HG03378 (cell line): ENCODE results near the gene ITGB3.

Experiments used
- ATAC-seq: cut with Tn5 transposase; IDR thresholded peaks from one replicate; pipeline ENCODE4 v1.9.1; 2021; ENCODE audit warnings: mild to moderate bottlenecking, moderate library complexity; ENCODE audit not compliant: unreplicated experiment

The ITGB3 gene

DNA sequence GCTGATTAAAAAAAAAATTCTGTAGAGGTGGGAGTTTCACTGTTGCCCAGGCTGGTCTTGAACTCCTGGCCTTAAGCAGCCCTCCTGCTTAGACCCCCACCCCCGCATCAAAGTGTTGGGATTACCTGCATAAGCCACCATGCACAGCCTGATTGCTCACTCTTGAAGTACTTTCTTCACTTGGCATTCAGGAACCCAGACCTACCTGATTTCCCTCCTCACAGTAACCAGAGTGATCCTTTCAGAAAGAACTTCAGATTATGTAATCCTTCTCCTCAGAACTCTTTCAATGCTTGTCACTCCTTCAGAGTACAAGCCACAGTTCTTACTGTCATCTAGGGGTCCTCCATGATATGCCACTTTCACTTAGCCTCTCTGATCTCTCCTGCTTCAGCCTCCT, 71.5 kb downstream of the ITGB3 start:
- no peak for ATAC-seq

DNA sequence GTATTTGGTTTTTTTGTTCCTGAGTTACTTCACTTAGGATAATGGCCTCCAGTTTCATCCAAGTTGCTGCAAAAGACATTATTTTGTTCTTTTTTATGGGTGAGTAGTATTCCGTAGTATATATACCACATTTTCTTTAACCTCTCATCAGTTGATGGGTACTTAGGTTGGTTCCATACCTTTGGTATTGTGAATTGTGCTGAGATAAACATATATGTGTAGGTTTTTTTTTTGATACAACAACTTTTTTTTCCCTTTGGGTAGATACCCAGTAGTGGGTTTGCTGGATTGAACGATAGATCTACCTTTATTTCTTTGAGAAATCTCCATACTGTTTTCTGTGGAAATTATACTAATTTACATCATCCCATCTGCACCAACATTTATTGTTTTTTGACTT, 76.9 kb downstream of the ITGB3 start:
- ATAC-seq = no peak

DNA sequence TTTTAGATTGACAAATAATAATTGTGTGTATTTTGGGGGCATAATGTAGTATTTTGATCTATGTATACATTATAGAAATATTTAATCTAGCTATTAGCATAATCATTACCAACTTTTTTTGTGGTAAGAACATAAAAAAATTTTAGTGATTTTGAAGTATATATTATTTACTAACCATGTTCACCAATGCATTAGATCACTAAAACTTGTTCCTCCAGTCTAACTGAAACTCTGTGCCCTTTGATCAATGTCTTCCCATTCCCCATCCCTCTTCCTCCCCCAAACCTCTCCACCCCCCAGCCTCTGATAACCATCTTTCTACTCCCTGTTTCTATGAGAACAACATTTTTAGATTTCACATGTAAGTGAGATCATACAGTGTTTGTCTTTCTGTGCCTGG, 78.7 kb downstream of the ITGB3 start:
- ATAC-seq = no peak

DNA sequence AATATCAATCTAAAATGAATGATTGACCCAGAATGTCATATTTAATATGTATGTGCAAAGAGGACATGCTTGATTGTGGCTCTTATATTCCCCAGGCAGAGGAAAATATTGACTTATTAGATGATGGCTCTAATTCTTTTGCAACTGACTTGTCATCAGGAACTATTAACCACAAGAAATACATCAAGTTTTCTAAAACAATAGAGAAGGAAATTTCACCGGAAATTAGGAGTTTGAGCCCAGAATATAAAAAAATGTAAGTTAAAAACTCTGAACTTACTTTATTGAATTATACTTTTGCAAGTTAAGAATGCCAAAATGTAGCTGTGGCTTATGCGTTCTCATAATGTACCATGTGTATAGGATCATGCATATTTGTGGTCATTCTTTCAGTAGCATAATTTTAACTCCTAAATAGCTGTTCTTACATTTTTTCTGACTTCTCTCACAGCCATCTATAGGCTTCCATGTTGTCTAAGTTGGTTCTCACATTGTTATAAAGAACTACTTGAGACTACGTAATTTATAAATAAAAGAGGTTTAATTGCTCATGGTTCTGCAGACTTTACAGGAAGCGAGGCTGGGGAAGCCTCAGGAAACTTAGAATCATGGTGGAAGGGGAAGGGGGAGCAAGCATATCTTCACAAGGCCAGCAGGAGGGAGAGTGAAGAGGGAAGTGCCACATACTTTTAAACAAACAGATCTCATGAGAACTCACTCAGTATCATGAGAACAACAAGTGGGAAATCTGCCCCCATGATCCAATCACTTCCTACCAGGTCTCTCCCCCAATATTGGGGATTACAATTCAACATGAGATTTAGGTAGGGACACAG, 81.7 kb downstream of the ITGB3 start:
- ATAC-seq = no peak

DNA sequence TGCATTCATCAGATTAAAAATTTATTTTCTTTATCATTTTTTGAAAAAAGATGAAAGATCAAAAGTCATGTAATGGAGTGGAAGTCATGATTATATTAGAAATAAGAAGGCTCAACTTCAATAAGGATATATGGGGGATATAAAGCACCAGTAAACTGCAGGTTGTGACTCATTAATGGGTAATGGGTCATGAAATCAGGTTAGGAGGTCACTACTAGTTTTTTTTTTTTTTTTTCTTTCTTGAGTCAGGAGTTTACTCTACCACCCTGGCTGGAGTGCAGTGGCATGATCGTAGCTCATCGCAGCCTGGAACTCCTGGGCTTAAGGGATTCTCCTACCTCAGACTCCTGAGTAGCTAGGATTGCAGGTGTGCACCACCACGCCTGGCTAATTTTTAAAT, 84.4 kb downstream of the ITGB3 start:
- ATAC-seq = no peak

DNA sequence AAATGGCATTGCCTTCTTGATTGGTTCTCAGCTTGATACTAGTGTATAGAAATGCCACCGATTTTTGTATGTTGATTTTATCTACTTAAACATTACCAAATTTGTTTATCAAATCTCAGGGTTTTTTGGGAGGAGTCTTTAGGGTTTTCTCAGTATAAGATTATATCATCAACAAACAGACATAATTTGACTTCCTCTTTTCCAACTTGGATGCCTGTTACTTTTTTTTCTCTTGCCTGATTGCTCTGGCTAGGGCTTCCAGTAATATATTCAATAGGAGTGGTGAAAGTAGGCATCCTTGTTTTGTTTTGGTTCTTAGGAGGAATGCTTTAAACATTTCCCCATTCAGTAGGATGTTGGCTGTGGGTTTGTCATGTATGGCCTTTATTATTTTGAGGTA, 99.2 kb downstream of the ITGB3 start:
- ATAC-seq = no peak

DNA sequence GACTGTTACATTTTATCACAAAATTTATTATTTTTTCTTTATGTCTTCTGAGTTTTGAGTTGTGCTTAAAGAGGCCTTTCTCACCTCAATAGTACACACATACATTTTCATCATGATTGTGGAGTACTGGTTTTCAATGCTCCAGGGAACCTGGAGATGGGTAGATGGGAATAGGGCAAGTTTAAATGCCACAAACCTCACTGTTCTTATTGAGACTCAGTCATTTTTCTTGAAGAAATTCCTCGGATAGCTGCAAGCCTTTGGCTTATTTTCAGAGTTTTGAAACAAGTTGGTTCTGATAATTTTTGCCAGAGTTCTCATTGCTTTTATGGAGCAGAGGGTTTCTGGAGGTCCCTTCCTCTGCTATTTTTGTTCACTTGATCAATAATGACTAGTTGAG, 105.0 kb downstream of the ITGB3 start:
- no peak for ATAC-seq
